C4-2B (cell line): Measurements from ENCODE around the gene HEPHL1.

ENCODE experiments used
- CTCF ChIP-seq: fragments of 450-650 bp; conservative IDR thresholded peaks from 2 replicates; pipeline ENCODE4 v1.5.1; 2017; ENCODE audit warnings: mild to moderate bottlenecking
- ZFX ChIP-seq: fragments of 450-650 bp; IDR thresholded peaks from 2 replicates; pipeline ENCODE4 v1.6.1; 2017

GRCh38 chr11:94007426-94007825 is 13.7 kb upstream of the HEPHL1 start:
- TF ChIP-seq CTCF: no peak
- TF ChIP-seq ZFX: no peak
